Measurements from ENCODE around the gene C11orf58.

The C11orf58 gene

GRCh38 chr11:16738193-16738946 is at the start of gene C11orf58:
Gene C11orf58 (plus strand): TSS chr11:16738647. CDS start chr11:16738779, 132 bp downstream.
- DNase-seq: peak; percentile 94

- no peak for DNase-seq
These were observed 48.4 kb upstream of the C11orf58 start for GRCh38 chr11:16690086-16690485.

GRCh38 chr11:16703795-16704194 is 34.7 kb upstream of the C11orf58 start:
- no peak for DNase-seq

- DNase-seq: no peak
These were observed 24.9 kb upstream of the C11orf58 start for GRCh38 chr11:16713594-16713993.

GRCh38 chr11:16722581-16723344 is 15.7 kb upstream of the C11orf58 start:
- no peak for DNase-seq

GRCh38 chr11:16727806-16728205 is 10.6 kb upstream of the C11orf58 start:
- DNase-seq: no peak

- no peak for DNase-seq
These were observed 642 bp upstream of the C11orf58 start for GRCh38 chr11:16737818-16738192.

GRCh38 chr11:16738947-16739815 is 734 bp downstream of the C11orf58 start:
- DNase-seq: peak; percentile 20

- no peak for DNase-seq
These were observed 3.0 kb downstream of the C11orf58 start for GRCh38 chr11:16741473-16741872.

GRCh38 chr11:16743478-16743877 is 5.0 kb downstream of the C11orf58 start:
- no peak for DNase-seq

- DNase-seq: no peak
These were observed 5.8 kb downstream of the C11orf58 start for GRCh38 chr11:16744128-16744725.

GRCh38 chr11:16745950-16746605 is 7.6 kb downstream of the C11orf58 start:
- no peak for DNase-seq

- no peak for DNase-seq
These were observed 10.6 kb downstream of the C11orf58 start for GRCh38 chr11:16749092-16749491.

- DNase-seq: no peak
These were observed 11.2 kb downstream of the C11orf58 start for GRCh38 chr11:16749666-16750065.

GRCh38 chr11:16750417-16750816 is 12.0 kb downstream of the C11orf58 start:
- DNase-seq: no peak

- DNase-seq: no peak
These were observed 20.1 kb downstream of the C11orf58 start for GRCh38 chr11:16758382-16759024.

GRCh38 chr11:16759857-16760508 is 21.5 kb downstream of the C11orf58 start:
- no peak for DNase-seq

GRCh38 chr11:16763746-16764145 is 25.3 kb downstream of the C11orf58 start:
- DNase-seq: no peak

- no peak for DNase-seq
These were observed 26.4 kb downstream of the C11orf58 start for GRCh38 chr11:16764888-16765287.

GRCh38 chr11:16767137-16767536 is 28.7 kb downstream of the C11orf58 start:
- no peak for DNase-seq

- DNase-seq: no peak
These were observed 29.5 kb downstream of the C11orf58 start for GRCh38 chr11:16767957-16768356.
